Jurkat, Clone E6-1 (cell line): ENCODE data around the gene HSD17B8.
A peak's percentile ranks its signal among the peaks of the same experiment; 100 is the strongest.

Experiments
- DNase-seq: peaks from one replicate; pipeline ENCODE4 v3.0.0-alpha.2; 2011; ENCODE audit warnings: low read depth, low spot score
- H3K4me3 ChIP-seq: 2 replicates; pipeline ENCODE4 v1.5.1; 2011; ENCODE audit warnings: mild to moderate bottlenecking, low read length, control low read depth, moderate library complexity

HSD17B8 gene

GRCh38 chr6:33202799-33203198, 1.7 kb upstream of the HSD17B8 start:
- no peak overlapping the region for H3K4me3 ChIP-seq
- no peak for DNase-seq

- H3K4me3 ChIP-seq: peak overlapping the region; percentile 85
- DNase-seq: no peak
Measured at GRCh38 chr6:33203443-33204164, 851 bp upstream of the HSD17B8 start.

DNA sequence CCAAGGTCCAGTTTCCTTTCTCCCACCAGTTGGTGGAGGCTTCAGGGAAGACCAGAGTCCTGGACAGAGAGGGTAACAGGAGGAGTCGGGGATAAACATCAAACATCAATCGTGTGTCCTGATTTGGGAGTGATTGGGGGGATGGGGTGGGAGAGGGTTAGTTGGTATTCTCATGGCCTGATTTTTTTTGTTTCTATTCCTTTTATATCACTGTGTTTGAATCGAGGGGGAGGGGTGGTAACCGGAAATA, 365 bp upstream of the HSD17B8 start:
- DNase-seq: no peak
- peak overlapping the region; percentile 85 for H3K4me3 ChIP-seq

DNA sequence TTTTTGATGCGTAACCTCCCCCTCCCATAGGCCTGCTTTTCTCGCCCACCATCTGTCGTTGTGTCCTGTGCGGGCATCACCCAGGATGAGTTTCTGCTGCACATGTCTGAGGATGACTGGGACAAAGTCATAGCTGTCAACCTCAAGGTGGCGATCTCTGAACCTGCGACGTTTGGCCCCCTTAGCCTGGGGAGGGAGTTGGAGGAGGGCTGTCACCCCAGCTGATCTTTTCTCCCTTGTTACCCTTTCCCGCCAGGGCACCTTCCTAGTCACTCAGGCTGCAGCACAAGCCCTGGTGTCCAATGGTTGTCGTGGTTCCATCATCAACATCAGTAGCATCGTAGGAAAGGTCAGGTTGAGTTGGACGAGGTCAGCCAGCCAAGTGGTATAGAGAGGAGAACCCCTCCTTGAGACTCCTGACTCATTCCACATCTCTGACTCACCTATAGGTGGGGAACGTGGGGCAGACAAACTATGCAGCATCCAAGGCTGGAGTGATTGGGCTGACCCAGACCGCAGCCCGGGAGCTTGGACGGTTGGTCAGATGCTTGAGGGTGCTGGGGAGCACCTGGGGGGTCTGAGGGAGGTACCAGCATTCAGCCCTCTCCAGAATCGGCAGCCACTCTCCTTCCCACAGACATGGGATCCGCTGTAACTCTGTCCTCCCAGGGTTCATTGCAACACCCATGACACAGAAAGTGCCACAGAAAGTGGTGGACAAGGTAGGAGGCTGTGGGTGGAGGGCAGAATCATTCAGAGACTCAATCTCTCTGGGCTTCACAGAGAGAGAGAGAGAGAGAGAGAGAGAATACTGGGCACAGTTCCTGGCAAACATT, 954 bp downstream of the HSD17B8 start:
- DNase-seq: no peak
- peak overlapping the region; percentile 85 for H3K4me3 ChIP-seq

GRCh38 chr6:33206027-33206863, 1.8 kb downstream of the HSD17B8 start:
- H3K4me3 ChIP-seq: no peak overlapping the region
- DNase-seq: no peak

GRCh38 chr6:33206864-33207551, 2.6 kb downstream of the HSD17B8 start:
- DNase-seq: no peak
- peak overlapping the region; percentile 81; the same call in 1 of the 2 replicates for H3K4me3 ChIP-seq

- no peak for DNase-seq
- peak overlapping the region; percentile 81 for H3K4me3 ChIP-seq
Measured at GRCh38 chr6:33207552-33208090, 3.2 kb downstream of the HSD17B8 start.

GRCh38 chr6:33208091-33208967, 3.9 kb downstream of the HSD17B8 start, which contains the start of gene RING1:
RING1 (plus strand) TSS chr6:33208500; CDS start chr6:33208823, 323 bp downstream.
- DNase-seq: peak; percentile 54
- peak within 1 kb of the TSS; percentile 81 for H3K4me3 ChIP-seq

GRCh38 chr6:33209856-33210255, 5.4 kb downstream of the HSD17B8 start:
- no peak overlapping the region for H3K4me3 ChIP-seq
- DNase-seq: no peak

- H3K4me3 ChIP-seq: no peak overlapping the region
- no peak for DNase-seq
Measured at GRCh38 chr6:33211136-33211535, 6.7 kb downstream of the HSD17B8 start.

DNA sequence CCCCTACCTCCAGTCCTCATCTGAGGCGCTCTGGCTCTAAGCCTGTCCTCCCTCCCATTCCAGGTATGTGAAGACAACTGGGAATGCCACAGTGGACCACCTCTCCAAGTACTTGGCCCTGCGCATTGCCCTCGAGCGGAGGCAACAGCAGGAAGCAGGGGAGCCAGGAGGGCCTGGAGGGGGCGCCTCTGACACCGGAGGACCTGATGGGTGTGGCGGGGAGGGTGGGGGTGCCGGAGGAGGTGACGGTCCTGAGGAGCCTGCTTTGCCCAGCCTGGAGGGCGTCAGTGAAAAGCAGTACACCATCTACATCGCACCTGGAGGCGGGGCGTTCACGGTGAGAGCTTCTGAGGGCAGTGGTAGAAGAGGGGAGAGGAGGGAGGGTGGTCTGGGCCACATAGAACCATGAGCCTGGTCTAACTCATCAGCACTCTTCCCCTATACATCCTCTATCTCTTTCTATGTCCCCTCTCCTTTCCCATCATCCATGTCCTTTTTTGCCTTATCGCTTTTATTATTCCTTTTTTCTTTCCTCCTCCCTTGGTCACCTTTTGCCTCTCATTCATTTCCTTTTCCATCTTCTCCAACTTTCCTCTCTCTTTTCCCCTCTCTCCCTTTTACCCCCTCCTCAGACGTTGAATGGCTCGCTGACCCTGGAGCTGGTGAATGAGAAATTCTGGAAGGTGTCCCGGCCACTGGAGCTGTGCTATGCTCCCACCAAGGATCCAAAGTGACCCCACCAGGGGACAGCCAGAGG, 7.4 kb downstream of the HSD17B8 start:
- no peak for DNase-seq

GRCh38 chr6:33212857-33213165, 8.4 kb downstream of the HSD17B8 start:
- no peak overlapping the region for H3K4me3 ChIP-seq

More for the DNA sequence above, 7.4 kb downstream of the HSD17B8 start:
- no peak overlapping the region for H3K4me3 ChIP-seq

DNA sequence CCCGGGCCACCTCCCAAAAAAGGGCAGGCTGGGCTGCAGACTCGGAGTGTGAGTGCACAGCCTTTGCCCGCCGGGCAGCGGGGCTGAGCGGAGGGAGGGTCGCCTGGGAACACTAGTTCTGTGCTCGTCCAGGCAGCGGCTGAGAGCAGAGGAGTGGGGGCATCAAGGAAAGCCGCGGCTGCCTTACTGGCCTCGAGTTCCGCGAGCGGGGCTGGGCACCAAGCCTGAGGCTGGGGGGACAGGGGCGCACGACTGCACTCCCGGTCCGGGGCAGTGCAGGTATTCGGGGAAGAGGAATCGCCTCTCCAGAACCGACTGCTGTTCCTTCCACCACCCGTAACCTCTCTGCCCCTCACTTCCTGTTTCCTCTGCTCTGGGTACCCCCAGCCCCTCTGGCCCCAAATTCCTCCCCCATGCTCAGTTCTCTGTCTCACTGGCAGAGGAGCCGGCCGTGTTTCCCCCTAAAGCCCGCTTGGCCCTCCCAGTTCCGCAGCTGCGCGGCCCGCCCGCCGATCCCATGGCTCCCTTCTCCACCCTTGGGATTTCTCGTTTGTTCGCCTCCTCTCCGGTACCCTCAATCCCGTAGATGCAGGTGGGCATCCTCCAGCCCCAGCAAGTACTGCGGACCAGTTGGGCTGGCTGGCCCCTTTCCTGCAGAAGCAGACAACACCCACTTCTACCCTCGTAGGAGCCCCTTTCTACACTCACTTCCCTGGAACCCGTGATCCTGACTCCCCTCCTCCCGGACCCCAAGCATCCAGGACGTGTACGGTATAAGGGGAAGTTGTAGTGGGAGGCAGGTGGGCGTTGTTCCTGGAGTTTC, 8.9 kb downstream of the HSD17B8 start:
- H3K4me3 ChIP-seq: no peak overlapping the region
- no peak for DNase-seq

More at GRCh38 chr6:33212857-33213165, 8.4 kb downstream of the HSD17B8 start:
- no peak for DNase-seq

- no peak overlapping the region for H3K4me3 ChIP-seq
- no peak for DNase-seq
Measured at GRCh38 chr6:33213989-33214335, 9.5 kb downstream of the HSD17B8 start.

GRCh38 chr6:33215271-33216116, 11.0 kb downstream of the HSD17B8 start:
- DNase-seq: no peak

DNA sequence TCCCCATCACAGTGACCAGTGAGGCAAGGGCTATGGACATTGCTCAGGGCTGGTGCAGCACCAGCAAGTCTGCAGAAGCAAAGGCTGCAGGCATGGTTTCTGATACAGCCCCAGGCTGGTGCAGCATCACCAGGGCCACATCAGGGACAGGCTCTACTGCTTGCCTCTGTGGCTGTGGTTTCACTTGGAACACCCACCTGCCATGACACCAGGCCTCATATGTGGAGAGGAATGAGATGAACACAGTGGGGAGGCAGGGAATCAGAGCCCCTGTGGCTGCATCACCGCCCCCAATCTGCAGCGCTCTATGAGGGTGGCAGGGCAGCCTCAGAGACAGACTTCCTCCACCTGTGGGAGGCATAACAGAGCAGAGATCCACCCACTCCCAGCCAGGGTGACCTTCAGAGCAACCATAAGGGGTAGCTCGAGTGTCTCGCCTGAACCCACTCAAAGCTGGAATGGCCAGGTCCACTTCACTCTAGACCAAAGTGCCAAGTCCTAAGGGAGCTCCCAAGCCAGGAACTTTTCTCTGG, 11.7 kb downstream of the HSD17B8 start:
- no peak overlapping the region for H3K4me3 ChIP-seq
- no peak for DNase-seq

More at GRCh38 chr6:33215271-33216116, 11.0 kb downstream of the HSD17B8 start:
- H3K4me3 ChIP-seq: no peak overlapping the region
